HepG2 (cell line): ENCODE results near the gene VAC14. TPM values are rescaled to one million over a fixed set of nuclear protein-coding genes. Genes with fewer than 3 reads are reported as not detected.
A peak's percentile ranks its signal among the peaks of the same experiment; 100 is the strongest.

Experiments used
- CBX2 ChIP-seq, 2 experiments: fragments of 200-600 bp in 1 of 2; sonication (generic); formaldehyde crosslinking in 1 of 2; IDR thresholded peaks; 2 replicates each; pipeline versions ENCODE4 v1.7.0 to v1.8.1; 2018 to 2022; ENCODE audit warnings: low read depth in 2 of 2, low read length in 1 of 2, mild to moderate bottlenecking in 1 of 2, missing genetic modification reagents in 1 of 2
- CBX5 ChIP-seq: sonication (generic); formaldehyde crosslinking; IDR thresholded peaks from 2 replicates; pipeline ENCODE4 v1.4.0; 2020; ENCODE audit warnings: missing genetic modification reagents, borderline replicate concordance
- HMG20A ChIP-seq: IDR thresholded peaks from 2 replicates; pipeline ENCODE4 v1.6.1; 2016; ENCODE audit warnings: borderline replicate concordance
- HMG20B ChIP-seq: conservative IDR thresholded peaks from 2 replicates; pipeline ENCODE4 v1.6.1; 2016; ENCODE audit warnings: missing genetic modification reagents, missing compliant biosample characterization
- ISX ChIP-seq: sonication (generic); formaldehyde crosslinking; conservative IDR thresholded peaks from 2 replicates; pipeline ENCODE4 v1.5.0; 2020; ENCODE audit warnings: missing genetic modification reagents
- KLF9 ChIP-seq: IDR thresholded peaks from 2 replicates; pipeline ENCODE4 v1.6.1; 2016; ENCODE audit warnings: low read depth
- MEF2D ChIP-seq: sonication (generic); formaldehyde crosslinking; IDR thresholded peaks from 2 replicates; pipeline ENCODE4 v1.5.1; 2020; ENCODE audit warnings: mild to moderate bottlenecking, missing genetic modification reagents
- NR2F6 ChIP-seq, 2 experiments: IDR thresholded peaks; 2 replicates each; pipeline ENCODE4 v1.6.1; 2016; ENCODE audit warnings: antibody characterized with exemption in 1 of 2, mild to moderate bottlenecking in 1 of 2
- NRL ChIP-seq: sonication (generic); formaldehyde crosslinking; IDR thresholded peaks from 2 replicates; pipeline ENCODE4 v1.5.0; 2020; ENCODE audit warnings: missing genetic modification reagents, mild to moderate bottlenecking, moderate library complexity, borderline replicate concordance
- SOX5 ChIP-seq: IDR thresholded peaks from 2 replicates; pipeline ENCODE4 v1.6.1; 2016; ENCODE audit warnings: borderline replicate concordance
- THAP11 ChIP-seq: IDR thresholded peaks from 2 replicates; pipeline ENCODE4 v1.6.1; 2016; ENCODE audit warnings: missing biosample characterization, missing genetic modification reagents
- XRCC5 ChIP-seq: fragments of 200-400 bp; formaldehyde crosslinking; optimal IDR thresholded peaks from 2 replicates; pipeline ENCODE3; 2017; ENCODE audit warnings: mild to moderate bottlenecking, low read length
- ZNF572 ChIP-seq: sonication (generic); formaldehyde crosslinking; IDR thresholded peaks from 2 replicates; pipeline ENCODE4 v1.5.1; 2020; ENCODE audit warnings: mild to moderate bottlenecking, missing genetic modification reagents
- ZNF816 ChIP-seq: sonication (generic); formaldehyde crosslinking; IDR thresholded peaks from 2 replicates; pipeline ENCODE4 v1.8.0; 2022; ENCODE audit warnings: missing genetic modification reagents, mild to moderate bottlenecking, borderline replicate concordance
- polyA plus RNA-seq, 8 experiments: library from polyadenylated mRNA; depleted of rRNA in 3 of 8; stranded (reverse) in 7 of 8; unstranded in 1 of 8; fragments of >200 nt; fragmentation: Illumina TruSeq in 4 of 8; extraction: Trizol in 4 of 8; gene quantifications; 2 replicates each; pipeline versions ENCODE4 v1.2.1 to v1.2.3, GENCODE V29; 2011 to 2016; ENCODE audit warnings: low read depth in 4 of 8, missing spikeins in 1 of 8, mixed read lengths in 1 of 8; ENCODE audit not compliant: insufficient read depth in 1 of 8
- total RNA-seq, 5 experiments: library from RNA; depleted of rRNA; stranded (reverse); fragments of >200 nt; fragmentation: Illumina TruSeq; extraction: Trizol; gene quantifications; 2 replicates each; pipeline ENCODE4 v1.2.3, GENCODE V29; 2016; ENCODE audit warnings: low read depth in 1 of 5
- TF ChIP-seq, protein P1 (sequence below), 2 experiments: sonication (generic) in 1 of 2; formaldehyde crosslinking in 1 of 2; IDR thresholded peaks; 2 replicates each; pipeline versions ENCODE4 v1.4.0 to v1.6.1; 2016 to 2020; ENCODE audit warnings: borderline replicate concordance in 1 of 2, low read depth in 1 of 2, mild to moderate bottlenecking in 1 of 2, missing genetic modification reagents in 1 of 2
- TF ChIP-seq, protein P2 (sequence below), 2 experiments: fragments of 450-650 bp in 1 of 2; sonication (generic) in 1 of 2; formaldehyde crosslinking; IDR thresholded peaks; 2 replicates each; pipeline versions ENCODE4 v1.5.0 to v1.8.0; 2020 to 2022; ENCODE audit warnings: mild to moderate bottlenecking in 1 of 2, missing genetic modification reagents in 1 of 2
- TF ChIP-seq, protein P3 (sequence below), 2 experiments: sonication (generic) in 1 of 2; formaldehyde crosslinking in 1 of 2; IDR thresholded peaks; 2 replicates each; pipeline versions ENCODE4 v1.6.1 to v1.9.0; 2014 to 2022; ENCODE audit warnings: antibody characterized with exemption in 1 of 2, borderline replicate concordance in 1 of 2, inconsistent platforms in 1 of 2, low read depth in 1 of 2, missing genetic modification reagents in 1 of 2

VAC14 gene
- total and polyA plus RNA-seq, 2 of the 13 experiments (the other 11 are each of a cell fraction or from before 2014, with no cell fraction given), result 23.5 to 24.6 TPM

DNA sequence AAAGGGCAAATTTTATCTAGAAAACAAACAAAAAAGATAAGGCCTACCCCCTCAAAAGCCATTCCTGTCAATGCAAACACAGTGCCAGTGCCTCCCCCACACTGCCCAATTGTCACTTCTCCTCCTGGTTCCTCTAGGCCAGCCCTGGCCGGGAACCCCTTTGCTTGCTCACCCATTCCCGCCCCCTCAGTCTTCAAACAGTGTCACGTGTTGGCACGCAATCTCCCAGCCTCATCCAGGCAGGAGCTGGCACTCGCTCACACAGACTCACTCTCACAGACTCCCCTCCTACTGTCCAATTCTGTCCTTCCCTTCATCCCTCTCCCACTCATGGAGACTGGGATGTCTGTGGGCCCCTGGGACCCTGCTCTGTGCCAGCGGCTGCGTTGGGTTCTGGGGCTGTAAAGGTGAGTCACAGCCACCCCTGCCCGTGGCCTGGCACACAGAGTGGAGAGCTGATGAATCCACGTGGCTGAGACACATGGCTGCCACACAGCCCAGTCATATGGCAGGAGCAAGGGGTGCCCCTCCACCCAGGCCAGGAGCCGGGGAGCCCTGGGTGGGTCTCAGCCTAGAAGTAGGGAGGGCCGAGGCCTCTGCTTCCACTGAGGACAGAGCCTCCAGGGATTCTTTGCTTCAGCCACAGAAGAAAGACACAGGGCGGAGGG, 54.8 kb downstream of the VAC14 start (continued):
- TF ChIP-seq SOX5 (CRISPR knock-in tag) (peak; percentile 63; the same call in 1 of the 2 replicates), HMG20B (CRISPR knock-in tag) (peak; percentile 43; the same call in 1 of the 2 replicates), ISX (CRISPR knock-in tag) (0 out of 2 replicates have a peak, but pooled peaks have one; percentile 61), KLF9 (CRISPR knock-in tag) (no peak), XRCC5 (peak; percentile 40), HMG20A (CRISPR knock-in tag) (no peak), ZNF572 (CRISPR knock-in tag) (peak; percentile 80; the same call in 1 of the 2 replicates), ZNF816 (CRISPR knock-in tag) (peak; percentile 79; the same call in 1 of the 2 replicates), CBX2 (IDR thresholded peaks at IDR 0.05; ENCODE audit: low read depth, low read length) (no peak), CBX2 (CRISPR knock-in tag; IDR thresholded peaks at IDR 0.05; ENCODE audit: low read depth) (no peak), THAP11 (no peak; the same call in 1 of the 2 replicates), NRL (CRISPR knock-in tag) (no peak; the same call in 1 of the 2 replicates), NR2F6 (IDR thresholded peaks at IDR 0.05) (peak; percentile 46; the same call in 1 of the 2 replicates), NR2F6 (CRISPR knock-in tag; IDR thresholded peaks at IDR 0.05) (peak; percentile 64; the same call in 1 of the 2 replicates), CBX5 (CRISPR knock-in tag) (peak; percentile 19; the same call in 1 of the 2 replicates), MEF2D (CRISPR knock-in tag) (no peak)
- TF ChIP-seq, protein P1, sequence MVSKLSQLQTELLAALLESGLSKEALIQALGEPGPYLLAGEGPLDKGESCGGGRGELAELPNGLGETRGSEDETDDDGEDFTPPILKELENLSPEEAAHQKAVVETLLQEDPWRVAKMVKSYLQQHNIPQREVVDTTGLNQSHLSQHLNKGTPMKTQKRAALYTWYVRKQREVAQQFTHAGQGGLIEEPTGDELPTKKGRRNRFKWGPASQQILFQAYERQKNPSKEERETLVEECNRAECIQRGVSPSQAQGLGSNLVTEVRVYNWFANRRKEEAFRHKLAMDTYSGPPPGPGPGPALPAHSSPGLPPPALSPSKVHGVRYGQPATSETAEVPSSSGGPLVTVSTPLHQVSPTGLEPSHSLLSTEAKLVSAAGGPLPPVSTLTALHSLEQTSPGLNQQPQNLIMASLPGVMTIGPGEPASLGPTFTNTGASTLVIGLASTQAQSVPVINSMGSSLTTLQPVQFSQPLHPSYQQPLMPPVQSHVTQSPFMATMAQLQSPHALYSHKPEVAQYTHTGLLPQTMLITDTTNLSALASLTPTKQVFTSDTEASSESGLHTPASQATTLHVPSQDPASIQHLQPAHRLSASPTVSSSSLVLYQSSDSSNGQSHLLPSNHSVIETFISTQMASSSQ (IDR thresholded peaks at IDR 0.05; ENCODE audit: low read depth), result no peak
- TF ChIP-seq, protein P1 (CRISPR knock-in tag; IDR thresholded peaks at IDR 0.05; ENCODE audit: borderline replicate concordance), result no peak
- TF ChIP-seq, protein P2, sequence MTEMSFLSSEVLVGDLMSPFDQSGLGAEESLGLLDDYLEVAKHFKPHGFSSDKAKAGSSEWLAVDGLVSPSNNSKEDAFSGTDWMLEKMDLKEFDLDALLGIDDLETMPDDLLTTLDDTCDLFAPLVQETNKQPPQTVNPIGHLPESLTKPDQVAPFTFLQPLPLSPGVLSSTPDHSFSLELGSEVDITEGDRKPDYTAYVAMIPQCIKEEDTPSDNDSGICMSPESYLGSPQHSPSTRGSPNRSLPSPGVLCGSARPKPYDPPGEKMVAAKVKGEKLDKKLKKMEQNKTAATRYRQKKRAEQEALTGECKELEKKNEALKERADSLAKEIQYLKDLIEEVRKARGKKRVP (CRISPR knock-in tag; IDR thresholded peaks at IDR 0.05), result peak; percentile 25 to 37; a peak in 2 of 4 replicates
- TF ChIP-seq, protein P3, sequence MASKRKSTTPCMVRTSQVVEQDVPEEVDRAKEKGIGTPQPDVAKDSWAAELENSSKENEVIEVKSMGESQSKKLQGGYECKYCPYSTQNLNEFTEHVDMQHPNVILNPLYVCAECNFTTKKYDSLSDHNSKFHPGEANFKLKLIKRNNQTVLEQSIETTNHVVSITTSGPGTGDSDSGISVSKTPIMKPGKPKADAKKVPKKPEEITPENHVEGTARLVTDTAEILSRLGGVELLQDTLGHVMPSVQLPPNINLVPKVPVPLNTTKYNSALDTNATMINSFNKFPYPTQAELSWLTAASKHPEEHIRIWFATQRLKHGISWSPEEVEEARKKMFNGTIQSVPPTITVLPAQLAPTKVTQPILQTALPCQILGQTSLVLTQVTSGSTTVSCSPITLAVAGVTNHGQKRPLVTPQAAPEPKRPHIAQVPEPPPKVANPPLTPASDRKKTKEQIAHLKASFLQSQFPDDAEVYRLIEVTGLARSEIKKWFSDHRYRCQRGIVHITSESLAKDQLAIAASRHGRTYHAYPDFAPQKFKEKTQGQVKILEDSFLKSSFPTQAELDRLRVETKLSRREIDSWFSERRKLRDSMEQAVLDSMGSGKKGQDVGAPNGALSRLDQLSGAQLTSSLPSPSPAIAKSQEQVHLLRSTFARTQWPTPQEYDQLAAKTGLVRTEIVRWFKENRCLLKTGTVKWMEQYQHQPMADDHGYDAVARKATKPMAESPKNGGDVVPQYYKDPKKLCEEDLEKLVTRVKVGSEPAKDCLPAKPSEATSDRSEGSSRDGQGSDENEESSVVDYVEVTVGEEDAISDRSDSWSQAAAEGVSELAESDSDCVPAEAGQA (IDR thresholded peaks at IDR 0.05; ENCODE audit: low read depth), result 0 out of 2 replicates have a peak, but pooled peaks have one; percentile 10
- TF ChIP-seq, protein P3 (CRISPR knock-in tag; IDR thresholded peaks at IDR 0.05; ENCODE audit: borderline replicate concordance), result no peak
